ENCODE data around the gene COG5. TPM values are rescaled to one million over a fixed set of nuclear protein-coding genes. Genes with fewer than 3 reads are reported as not detected.

The COG5 gene
- polyA plus RNA-seq, 3 donors = 12.7 to 29.0 (median 28.1) TPM

GRCh38 chr7:107469929-107470328, 93.8 kb downstream of the COG5 start, which contains the start of gene GPR22:
Gene GPR22 (plus strand): TSS chr7:107470057. CDS start chr7:107474061, 4,004 bp downstream.
- no peak for TF ChIP-seq CTCF (IDR thresholded peaks at IDR 0.05)
- intact Hi-C loops (cut with micrococcal nuclease) = loop anchor here in 1 of 2 donors (10.0 kb wide), 1 partner anchor 405 kb away; no protein-coding TSS in a partner anchor
- WGBS (ENCODE audit: insufficient coverage) = no CpG with 5 or more reads among the region's 4 CpGs
- Mint-ChIP-seq H3K9me3 (no peaks in the 10 kb centered on the region), H3K36me3 (peaks cover 4 to 8% of the 10 kb centered on the region in 2 donors), H3K27me3 (ENCODE audit: low read depth in 3 of 3) (no peaks in the 10 kb centered on the region), H3K4me1 (peaks cover 7% of the 10 kb centered on the region), H3K27ac (no peak within 1 kb of the TSS), H3K4me3 (no peak within 1 kb of the TSS)
- H3K4me1 ChIP-seq (ENCODE audit: control insufficient read depth in 1 of 2, insufficient read depth in 2 of 2, low read length in 2 of 2) = peaks cover 0 to 9% of the 10 kb centered on the region in 2 donors
- H3K27ac ChIP-seq (ENCODE audit: low read depth in 1 of 2, low read length in 2 of 2) = no peak within 1 kb of the TSS
- H3K79me2 ChIP-seq (ENCODE audit: insufficient read depth, low read length) = no peaks in the 10 kb centered on the region
- no peak within 1 kb of the TSS for H2AFZ ChIP-seq (ENCODE audit: insufficient read depth, low read depth, low read length, poor library complexity, severe bottlenecking)
- H3K27me3 ChIP-seq (ENCODE audit: control insufficient read depth in 2 of 2, insufficient read depth in 2 of 2, low read length in 2 of 2) = no peaks in the 10 kb centered on the region
- H3K4me2 ChIP-seq (replicated peaks; ENCODE audit: extremely low read depth, low read length, poor library complexity, severe bottlenecking) = no peak within 1 kb of the TSS
- no peaks in the 10 kb centered on the region for H4K20me1 ChIP-seq (ENCODE audit: insufficient read depth, low read length)
- H3K9me3 ChIP-seq (replicated peaks in 1 of 2; ENCODE audit: control insufficient read depth in 1 of 2, insufficient read depth in 1 of 2, low read length in 2 of 2) = no peaks in the 10 kb centered on the region
- H3K9ac ChIP-seq (ENCODE audit: insufficient read depth, low read length, poor library complexity, severe bottlenecking) = no peak within 1 kb of the TSS
- H3K36me3 ChIP-seq (replicated peaks in 1 of 2; ENCODE audit: control insufficient read depth in 1 of 2, insufficient read depth in 2 of 2, low read length in 2 of 2) = no peaks in the 10 kb centered on the region
- H3K4me3 ChIP-seq (replicated peaks in 1 of 3; ENCODE audit: low read depth in 2 of 3, low read length in 3 of 3) = no peak within 1 kb of the TSS
- no peak for DNase-seq

GRCh38 chr7:107468824-107469223, 94.9 kb downstream of the COG5 start:
- no peak for DNase-seq
- H3K27ac ChIP-seq (ENCODE audit: low read depth in 1 of 2, low read length in 2 of 2) = no peak overlapping the region
- H4K20me1 ChIP-seq (ENCODE audit: insufficient read depth, low read length) = no peaks in the 10 kb centered on the region
- Mint-ChIP-seq H3K27ac (no peak overlapping the region), H3K27me3 (ENCODE audit: low read depth in 3 of 3) (no peaks in the 10 kb centered on the region), H3K4me1 (peaks cover 7% of the 10 kb centered on the region), H3K9me3 (no peaks in the 10 kb centered on the region), H3K36me3 (no peaks in the 10 kb centered on the region), H3K4me3 (no peak overlapping the region)
- H3K36me3 ChIP-seq (replicated peaks in 1 of 2; ENCODE audit: control insufficient read depth in 1 of 2, insufficient read depth in 2 of 2, low read length in 2 of 2) = no peaks in the 10 kb centered on the region
- H3K9ac ChIP-seq (ENCODE audit: insufficient read depth, low read length, poor library complexity, severe bottlenecking) = no peak overlapping the region
- H3K27me3 ChIP-seq (ENCODE audit: control insufficient read depth in 2 of 2, insufficient read depth in 2 of 2, low read length in 2 of 2) = no peaks in the 10 kb centered on the region
- no peaks in the 10 kb centered on the region for H3K9me3 ChIP-seq (replicated peaks in 1 of 2; ENCODE audit: control insufficient read depth in 1 of 2, insufficient read depth in 1 of 2, low read length in 2 of 2)
- intact Hi-C loops (cut with micrococcal nuclease) = loop anchor here in 1 of 2 donors (10.0 kb wide), 1 partner anchor 406 kb away; no protein-coding TSS in a partner anchor
- no peak overlapping the region for H3K4me2 ChIP-seq (replicated peaks; ENCODE audit: extremely low read depth, low read length, poor library complexity, severe bottlenecking)
- H2AFZ ChIP-seq (ENCODE audit: insufficient read depth, low read depth, low read length, poor library complexity, severe bottlenecking) = no peak overlapping the region
- no peak overlapping the region for H3K4me3 ChIP-seq (replicated peaks in 1 of 3; ENCODE audit: low read depth in 2 of 3, low read length in 3 of 3)
- no CpG with 5 or more reads among the region's 1 CpG for WGBS (ENCODE audit: insufficient coverage)
- peaks cover 0 to 9% of the 10 kb centered on the region in 2 donors for H3K4me1 ChIP-seq (ENCODE audit: control insufficient read depth in 1 of 2, insufficient read depth in 2 of 2, low read length in 2 of 2)
- no peaks in the 10 kb centered on the region for H3K79me2 ChIP-seq (ENCODE audit: insufficient read depth, low read length)
- no peak for TF ChIP-seq CTCF (IDR thresholded peaks at IDR 0.05)
